Medulla oblongata (tissue), 1 donor: ENCODE measurements around the gene POTEF.
"Not testable (repeated sequence)": the region's sequence is repeated elsewhere in the genome, so short reads cannot be mapped to it uniquely, and the experiment has no call there.

Source experiments
- DNase-seq: peaks from one replicate; pipeline ENCODE4 v3.0.0-alpha.2; 2015; ENCODE audit errors: extremely low spot score

Gene POTEF

GRCh38 chr2:130128464-130128863 is 558 bp downstream of the POTEF start:
- not testable (repeated sequence) for DNase-seq

GRCh38 chr2:130127726-130128125 is 1.3 kb downstream of the POTEF start:
- not testable (repeated sequence) for DNase-seq

GRCh38 chr2:130120924-130121323 is 8.1 kb downstream of the POTEF start:
- not testable (repeated sequence) for DNase-seq

- not testable (repeated sequence) for DNase-seq
Measured at GRCh38 chr2:130102597-130103363, 26.2 kb downstream of the POTEF start.

- DNase-seq, result not testable (repeated sequence)
Measured at GRCh38 chr2:130062645-130063044, 66.4 kb downstream of the POTEF start.

DNA sequence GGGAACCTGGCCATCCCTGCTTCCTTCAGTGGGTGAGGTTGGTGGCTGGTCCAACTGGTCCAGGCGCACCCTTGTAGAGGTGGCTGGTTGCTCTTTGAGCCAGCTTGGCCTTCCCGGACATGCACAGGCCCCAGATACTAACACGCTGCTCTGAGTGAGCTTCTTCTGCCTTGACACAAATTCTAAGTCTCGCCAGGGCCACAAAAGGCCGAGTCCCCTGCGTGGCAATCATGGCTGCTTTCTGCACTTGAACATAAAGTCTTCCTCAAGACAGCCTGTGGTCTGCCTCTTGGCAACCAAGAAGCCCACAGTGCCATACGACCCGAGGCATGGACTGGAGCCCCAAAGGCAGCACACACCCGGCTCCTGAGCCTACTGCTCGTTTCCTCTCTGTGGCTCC is 69.0 kb downstream of the POTEF start:
- not testable (repeated sequence) for DNase-seq

GRCh38 chr2:130056336-130056735 is 72.7 kb downstream of the POTEF start:
- DNase-seq, result not testable (repeated sequence)

GRCh38 chr2:130053217-130053911 is 75.7 kb downstream of the POTEF start:
- not testable (repeated sequence) for DNase-seq

- not testable (repeated sequence) for DNase-seq
Measured at GRCh38 chr2:130052376-130052775, 76.6 kb downstream of the POTEF start.

DNA sequence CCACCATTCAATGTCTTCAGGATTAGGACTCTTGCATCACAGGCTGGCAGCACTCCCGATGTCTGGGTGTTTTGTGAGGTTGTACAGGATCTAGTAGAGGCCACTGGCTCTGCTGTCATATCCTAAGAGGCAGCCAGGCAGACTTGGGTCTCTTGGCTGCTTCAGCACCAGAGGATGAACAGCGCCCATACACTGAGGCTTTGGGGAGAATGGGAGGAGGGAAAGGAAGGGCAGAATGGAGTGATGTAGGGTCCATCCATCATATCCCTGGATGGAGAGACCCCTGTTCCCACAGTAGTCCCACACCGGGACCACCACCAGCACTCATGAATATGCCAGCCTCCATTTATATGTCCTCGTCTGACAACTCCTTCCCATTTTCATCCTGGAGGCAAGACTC is 80.6 kb downstream of the POTEF start:
- not testable (repeated sequence) for DNase-seq

GRCh38 chr2:130038265-130038603 is 90.8 kb downstream of the POTEF start:
- not testable (repeated sequence) for DNase-seq

- DNase-seq, result not testable (repeated sequence)
Measured at GRCh38 chr2:130025931-130026330, 103.1 kb downstream of the POTEF start.
